PC-3 (cell line): Measurements from ENCODE around the gene NUP210L. TPM values are rescaled to one million over a fixed set of nuclear protein-coding genes. Genes with fewer than 3 reads are reported as not detected.

Experiments used
- ATAC-seq: fragments of 200-7000 bp; cut with Tn5 transposase; 2 replicates; pipeline ENCODE4 v1.9.1; 2020; ENCODE audit warnings: mild to moderate bottlenecking, moderate library complexity
- BruUV-seq: library from RNA; stranded (reverse); fragments of 400-500 nt; replicated peaks from 2 replicates; lab custom pipeline; 2021; lab: Mats Ljungman, UMichigan
- CTCF ChIA-PET: fragments of 300-600 bp; sonication (Branson Sonifier 250); formaldehyde crosslinking; loops from one replicate; lab custom pipeline; 2022; ENCODE audit warnings: antibody characterized with exemption; lab: Charles Lee
- POLR2A ChIA-PET: fragments of 300-600 bp; sonication (Branson Sonifier 250); formaldehyde crosslinking; loops from one replicate; lab custom pipeline; 2022; ENCODE audit warnings: antibody characterized with exemption; ENCODE audit not compliant: unreplicated experiment; lab: Charles Lee
- DNase-seq: peaks from one replicate; pipeline ENCODE4 v3.0.0-alpha.2; 2015
- H2AFZ ChIP-seq: fragments of 300-600 bp; sonication (generic); 2 replicates; pipeline ENCODE4 v1.6.0; 2016; ENCODE audit warnings: antibody characterized with exemption, low read length
- H3F3A ChIP-seq: fragments of 300-600 bp; sonication (generic); one replicate; pipeline ENCODE4 v1.6.0; 2017; ENCODE audit warnings: antibody characterized with exemption, low read length, control low read depth, mild to moderate bottlenecking; ENCODE audit not compliant: unreplicated experiment
- H3K27ac ChIP-seq: fragments of 300-600 bp; sonication (generic); 2 replicates; pipeline ENCODE4 v1.5.1; 2016; ENCODE audit warnings: mild to moderate bottlenecking, low read length
- H3K27me3 ChIP-seq: fragments of 300-600 bp; sonication (generic); 2 replicates; pipeline ENCODE4 v1.6.1; 2016; ENCODE audit warnings: low read length, mixed read lengths
- H3K36me3 ChIP-seq: fragments of 300-600 bp; sonication (generic); 2 replicates; pipeline ENCODE4 v1.6.1; 2016; ENCODE audit warnings: low read depth, mixed run types, low read length, mixed read lengths
- H3K4me1 ChIP-seq: fragments of 300-600 bp; sonication (generic); 2 replicates; pipeline ENCODE4 v1.5.1; 2016; ENCODE audit warnings: low read length; ENCODE audit not compliant: insufficient read depth
- H3K4me2 ChIP-seq: fragments of 300-600 bp; sonication (generic); 2 replicates; pipeline ENCODE4 v1.6.0; 2016; ENCODE audit warnings: low read length
- H3K4me3 ChIP-seq: fragments of 300-600 bp; sonication (generic); 2 replicates; pipeline ENCODE4 v1.5.1; 2016; ENCODE audit warnings: mild to moderate bottlenecking, low read length, mixed read lengths
- H3K79me2 ChIP-seq: fragments of 300-600 bp; sonication (generic); 2 replicates; pipeline ENCODE4 v1.6.1; 2017; ENCODE audit warnings: low read length, mixed read lengths
- H3K9ac ChIP-seq: fragments of 300-600 bp; sonication (generic); 2 replicates; pipeline ENCODE4 v1.6.0; 2016; ENCODE audit warnings: mild to moderate bottlenecking, low read length
- H3K9me2 ChIP-seq: fragments of 300-600 bp; sonication (generic); replicated peaks from 2 replicates; pipeline ENCODE4 v1.6.1; 2016; ENCODE audit warnings: mixed run types, low read length, mixed read lengths
- H3K9me3 ChIP-seq: fragments of 300-600 bp; sonication (generic); 2 replicates; pipeline ENCODE4 v1.6.1; 2016; ENCODE audit warnings: low read length, mixed read lengths
- H4K20me1 ChIP-seq: fragments of 300-600 bp; sonication (generic); 2 replicates; pipeline ENCODE4 v1.6.1; 2016; ENCODE audit warnings: low read length, mixed read lengths
- EZH2 ChIP-seq: fragments of 300-600 bp; sonication (generic); IDR thresholded peaks from one replicate; pipeline ENCODE4 v1.6.1; 2017; ENCODE audit warnings: antibody characterized with exemption, mild to moderate bottlenecking, low read length; ENCODE audit not compliant: unreplicated experiment
- EZH2phosphoT487 ChIP-seq: fragments of 300-600 bp; sonication (generic); IDR thresholded peaks from 2 replicates; pipeline ENCODE4 v1.6.1; 2018; ENCODE audit warnings: mild to moderate bottlenecking, antibody characterized with exemption, low read length, borderline replicate concordance
- intact Hi-C: fragments of 100-400 bp; cut with micrococcal nuclease; formaldehyde crosslinking; loops from 2 replicates; pipeline ENCODE4 v1.9.0; 2023
- total RNA-seq: library from RNA; depleted of rRNA; stranded (reverse); fragments of >200 nt; gene quantifications from 2 replicates; pipeline ENCODE4 v1.2.3, GENCODE V29; 2014
- TF ChIP-seq, protein P1 (sequence below): fragments of 300-600 bp; sonication (generic); conservative IDR thresholded peaks from 2 replicates; pipeline ENCODE4 v1.5.1; 2017; ENCODE audit warnings: antibody characterized with exemption, low read depth, mild to moderate bottlenecking, low read length

NUP210L gene
- total RNA-seq, 1 experiment from 2014 or later = 0.04 TPM

DNA sequence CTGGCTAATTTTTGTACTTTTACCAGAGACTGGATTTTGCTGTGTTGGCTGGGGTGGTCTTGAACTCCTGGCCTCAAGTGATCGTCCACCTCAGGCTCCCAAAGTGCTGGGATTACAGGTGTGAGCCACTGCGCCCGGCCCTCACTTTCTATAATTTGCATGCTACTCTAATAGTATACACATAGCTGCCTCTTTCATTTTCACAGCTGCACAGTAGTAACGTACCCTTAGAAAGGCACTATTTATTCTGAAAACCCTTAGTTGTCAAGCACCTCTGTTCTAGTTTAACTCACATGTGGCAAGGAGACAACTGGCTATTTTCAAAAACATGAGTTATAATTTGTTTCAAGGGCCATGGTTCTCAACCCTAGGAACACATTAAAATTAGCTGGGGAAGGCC, 19.8 kb upstream of the NUP210L start:
- ChIA-PET POLR2A (no interaction called here), CTCF (no interaction called here)
- Histone ChIP-seq H3K9ac (no peak overlapping the region), H4K20me1 (peaks cover 53% of the 10 kb centered on the region), H3K4me3 (no peak overlapping the region), H3K79me2 (peaks cover 61% of the 10 kb centered on the region), H3K36me3 (peaks cover 78% of the 10 kb centered on the region), H3K27ac (no peak overlapping the region), H3K9me2 (no peaks in the 10 kb centered on the region), H2AFZ (no peak overlapping the region), H3K9me3 (no peaks in the 10 kb centered on the region), H3K4me1 (peaks cover 22% of the 10 kb centered on the region), H3K27me3 (no peaks in the 10 kb centered on the region), H3F3A (no peaks in the 10 kb centered on the region), H3K4me2 (no peak overlapping the region)
- DNase-seq (no peak), ATAC-seq (no peak)
- no TSS peak for BruUV-seq
- intact Hi-C loops = no loop called here
- TF ChIP-seq EZH2phosphoT487 (no peak), EZH2 (no peak)
- TF ChIP-seq, protein P1, sequence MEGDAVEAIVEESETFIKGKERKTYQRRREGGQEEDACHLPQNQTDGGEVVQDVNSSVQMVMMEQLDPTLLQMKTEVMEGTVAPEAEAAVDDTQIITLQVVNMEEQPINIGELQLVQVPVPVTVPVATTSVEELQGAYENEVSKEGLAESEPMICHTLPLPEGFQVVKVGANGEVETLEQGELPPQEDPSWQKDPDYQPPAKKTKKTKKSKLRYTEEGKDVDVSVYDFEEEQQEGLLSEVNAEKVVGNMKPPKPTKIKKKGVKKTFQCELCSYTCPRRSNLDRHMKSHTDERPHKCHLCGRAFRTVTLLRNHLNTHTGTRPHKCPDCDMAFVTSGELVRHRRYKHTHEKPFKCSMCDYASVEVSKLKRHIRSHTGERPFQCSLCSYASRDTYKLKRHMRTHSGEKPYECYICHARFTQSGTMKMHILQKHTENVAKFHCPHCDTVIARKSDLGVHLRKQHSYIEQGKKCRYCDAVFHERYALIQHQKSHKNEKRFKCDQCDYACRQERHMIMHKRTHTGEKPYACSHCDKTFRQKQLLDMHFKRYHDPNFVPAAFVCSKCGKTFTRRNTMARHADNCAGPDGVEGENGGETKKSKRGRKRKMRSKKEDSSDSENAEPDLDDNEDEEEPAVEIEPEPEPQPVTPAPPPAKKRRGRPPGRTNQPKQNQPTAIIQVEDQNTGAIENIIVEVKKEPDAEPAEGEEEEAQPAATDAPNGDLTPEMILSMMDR = no peak

DNA sequence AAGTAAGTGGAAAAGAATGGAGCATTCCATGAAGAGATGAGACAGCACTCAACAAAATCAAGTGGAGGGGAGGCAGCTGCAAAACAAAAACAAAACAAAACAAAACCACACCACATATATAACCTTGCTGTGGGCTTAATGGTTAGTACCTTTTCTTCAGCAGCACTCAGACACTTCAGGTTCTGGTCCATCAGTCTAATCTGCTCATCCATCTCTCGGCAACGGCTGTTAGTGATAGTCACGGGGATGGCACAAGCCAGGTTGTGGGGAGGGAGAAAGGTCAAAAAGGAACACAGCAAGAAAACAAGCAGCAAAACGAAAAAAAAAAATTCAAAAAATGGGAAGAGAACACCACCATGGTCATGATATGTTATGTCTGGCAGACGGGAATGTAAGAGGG, 17.0 kb upstream of the NUP210L start:
- Histone ChIP-seq H3K9me3 (no peaks in the 10 kb centered on the region), H3K79me2 (peaks cover 33% of the 10 kb centered on the region), H3K9me2 (no peaks in the 10 kb centered on the region), H3K4me1 (no peaks in the 10 kb centered on the region), H2AFZ (no peak overlapping the region), H3K4me3 (no peak overlapping the region), H3K9ac (no peak overlapping the region), H3K4me2 (no peak overlapping the region), H3K36me3 (peaks cover 77% of the 10 kb centered on the region), H3F3A (no peaks in the 10 kb centered on the region), H4K20me1 (peaks cover 33% of the 10 kb centered on the region), H3K27ac (no peak overlapping the region), H3K27me3 (no peaks in the 10 kb centered on the region)
- CTCF ChIA-PET = no interaction called here
- ATAC-seq = no peak
- no TSS peak for BruUV-seq
- DNase-seq = no peak
- POLR2A ChIA-PET = no interaction called here
- intact Hi-C loops = no loop called here
- TF ChIP-seq EZH2phosphoT487 = no peak
- TF ChIP-seq, protein P1 = no peak

DNA sequence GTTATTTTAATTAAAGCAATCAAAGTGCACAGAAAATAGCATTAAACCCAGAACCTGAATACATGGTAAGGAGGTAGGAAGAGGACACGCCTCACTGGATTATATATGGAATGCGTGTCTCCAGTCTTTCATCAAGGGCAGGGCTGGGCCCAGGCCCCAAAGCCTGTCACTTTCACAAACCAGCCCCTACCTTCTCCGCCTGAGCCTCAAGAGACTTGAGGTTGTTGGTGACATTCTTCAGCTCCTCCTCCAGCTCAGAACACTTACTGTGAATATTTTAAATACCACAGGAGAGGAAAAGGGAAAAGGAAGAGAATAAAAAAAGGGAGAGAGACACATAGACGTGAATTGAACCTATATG, 16.3 kb upstream of the NUP210L start:
- H3K79me2 ChIP-seq = peaks cover 27% of the 10 kb centered on the region

More for the DNA sequence above, 16.3 kb upstream of the NUP210L start:
- H3K9me2 ChIP-seq = no peaks in the 10 kb centered on the region
- no peak overlapping the region for H3K4me2 ChIP-seq
- DNase-seq = no peak
- ATAC-seq = no peak
- no peak overlapping the region for H2AFZ ChIP-seq
- CTCF ChIA-PET = no interaction called here
- intact Hi-C loops = no loop called here
- no peaks in the 10 kb centered on the region for H3K9me3 ChIP-seq
- no peak for TF ChIP-seq EZH2phosphoT487
- no peak for TF ChIP-seq EZH2
- TF ChIP-seq, protein P1 = no peak
- no TSS peak for BruUV-seq
- H3K27ac ChIP-seq = no peak overlapping the region
- peaks cover 26% of the 10 kb centered on the region for H4K20me1 ChIP-seq
- no peaks in the 10 kb centered on the region for H3K4me1 ChIP-seq
- peaks cover 80% of the 10 kb centered on the region for H3K36me3 ChIP-seq
- H3K27me3 ChIP-seq = no peaks in the 10 kb centered on the region
- POLR2A ChIA-PET = no interaction called here
- no peak overlapping the region for H3K4me3 ChIP-seq
- no peak overlapping the region for H3K9ac ChIP-seq
- H3F3A ChIP-seq = no peaks in the 10 kb centered on the region
